Head of caudate nucleus (tissue), 42 donors: ENCODE measurements around the gene FN1.
"Not testable (repeated sequence)": the region's sequence is repeated elsewhere in the genome, so short reads cannot be mapped to it uniquely, and the experiment has no call there.

Experiments used
- DNase-seq, 42 donors: peaks; one replicate each; pipeline versions ENCODE4 v3.0.0 to v3.0.0-alpha.2; 2020 to 2021; ENCODE audit warnings: mixed read lengths in 7 of 42
- intact Hi-C: fragments of 100-400 bp; cut with DNase I; formaldehyde crosslinking; loops from one replicate; pipeline ENCODE4 v1.15.0; 2022

FN1 gene

GRCh38 chr2:215320102-215320501 lies 115.8 kb downstream of the FN1 start:
- no peak for DNase-seq
- intact Hi-C loops: no loop called here

GRCh38 chr2:215319500-215319899 lies 116.4 kb downstream of the FN1 start:
- intact Hi-C loops: no loop called here
- no peak for DNase-seq

GRCh38 chr2:215316336-215316735 lies 119.5 kb downstream of the FN1 start:
- intact Hi-C loops: no loop called here
- no peak for DNase-seq

GRCh38 chr2:215315301-215315700 lies 120.6 kb downstream of the FN1 start:
- DNase-seq: no peak
- intact Hi-C loops: no loop called here

- intact Hi-C loops: no loop called here
- no peak for DNase-seq
Observed at GRCh38 chr2:215314896-215315295, 121.0 kb downstream of the FN1 start.

- no peak for DNase-seq
- intact Hi-C loops: no loop called here
Observed at GRCh38 chr2:215313255-215313613, 122.6 kb downstream of the FN1 start.

- intact Hi-C loops: no loop called here
- peak; percentile 82 to 97 (median 95) for DNase-seq
Observed at GRCh38 chr2:215311625-215312396, 124.1 kb downstream of the FN1 start, which contains the start of gene ATIC. Gene ATIC (plus strand): TSS chr2:215312059. CDS start chr2:215312143, 84 bp downstream.

- DNase-seq: peak in 7 of 42 donors; percentile 6 to 52 (median 32)
- intact Hi-C loops: not testable (repeated sequence)
Observed at GRCh38 chr2:215311259-215311624, 124.6 kb downstream of the FN1 start.
